Neural progenitor cell (in vitro differentiated cells): ENCODE data around the gene NEO1. TPM values are rescaled to one million over a fixed set of nuclear protein-coding genes. Genes with fewer than 3 reads are reported as not detected.

Experiments
- DNase-seq: peaks from one replicate; pipeline ENCODE4 v3.0.0-alpha.2; 2016; ENCODE audit warnings: low spot score
- H2AFZ ChIP-seq: fragments of 200-600 bp; sonication (generic); replicated peaks from 2 replicates; pipeline ENCODE4 v1.6.1; 2016; ENCODE audit warnings: antibody characterized with exemption
- H3F3A ChIP-seq: fragments of 200-600 bp; sonication (generic); 2 replicates; pipeline ENCODE4 v1.6.1; 2016; ENCODE audit warnings: antibody characterized with exemption, low read depth
- H3K27ac ChIP-seq: fragments of 200-600 bp; sonication (generic); 2 replicates; pipeline ENCODE4 v1.5.1; 2016; ENCODE audit warnings: mild to moderate bottlenecking
- H3K27me3 ChIP-seq: fragments of 200-600 bp; sonication (generic); 2 replicates; pipeline ENCODE4 v1.6.1; 2016; ENCODE audit warnings: mild to moderate bottlenecking, moderate library complexity
- H3K36me3 ChIP-seq: fragments of 200-600 bp; sonication (generic); 2 replicates; pipeline ENCODE4 v1.5.1; 2016
- H3K4me1 ChIP-seq: fragments of 200-600 bp; sonication (generic); 2 replicates; pipeline ENCODE4 v1.6.1; 2016; ENCODE audit warnings: mixed run types
- H3K4me2 ChIP-seq: fragments of 200-600 bp; sonication (generic); 2 replicates; pipeline ENCODE4 v1.6.1; 2016
- H3K4me3 ChIP-seq: fragments of 200-600 bp; sonication (generic); 2 replicates; pipeline ENCODE4 v1.5.1; 2016
- H3K79me2 ChIP-seq: fragments of 200-600 bp; sonication (generic); 2 replicates; pipeline ENCODE4 v1.6.1; 2016; ENCODE audit warnings: low read depth
- H3K9ac ChIP-seq: fragments of 200-600 bp; sonication (generic); 2 replicates; pipeline ENCODE4 v1.6.1; 2016
- H3K9me3 ChIP-seq: fragments of 200-600 bp; sonication (generic); 2 replicates; pipeline ENCODE4 v1.5.1; 2016; ENCODE audit warnings: low read depth
- H4K20me1 ChIP-seq: fragments of 200-600 bp; sonication (generic); 2 replicates; pipeline ENCODE4 v1.6.1; 2016; ENCODE audit warnings: low read depth
- H3K27ac Mint-ChIP-seq: 3 replicates; pipeline ENCODE4 v1.8.0; 2021; ENCODE audit warnings: mixed read lengths
- H3K27me3 Mint-ChIP-seq: 2 replicates; pipeline ENCODE4 v1.8.0; 2022; ENCODE audit warnings: low read depth, mild to moderate bottlenecking, inconsistent platforms, moderate library complexity, mixed read lengths; ENCODE audit not compliant: insufficient read depth
- H3K36me3 Mint-ChIP-seq: 3 replicates; pipeline ENCODE4 v1.8.0; 2021; ENCODE audit warnings: mixed read lengths
- H3K4me1 Mint-ChIP-seq: 3 replicates; pipeline ENCODE4 v1.8.0; 2021; ENCODE audit warnings: mixed read lengths
- H3K4me3 Mint-ChIP-seq: 3 replicates; pipeline ENCODE4 v1.8.0; 2021; ENCODE audit warnings: mild to moderate bottlenecking, moderate library complexity, mixed read lengths
- H3K9me3 Mint-ChIP-seq: 3 replicates; pipeline ENCODE4 v1.8.0; 2020; ENCODE audit warnings: mixed read lengths
- EZH2 ChIP-seq: fragments of 200-600 bp; sonication (generic); IDR thresholded peaks from 2 replicates; pipeline ENCODE4 v1.6.1; 2017; ENCODE audit warnings: antibody characterized with exemption, mild to moderate bottlenecking, moderate library complexity
- EZH2phosphoT487 ChIP-seq: fragments of 200-600 bp; sonication (generic); IDR thresholded peaks from 2 replicates; pipeline ENCODE4 v1.6.1; 2017; ENCODE audit warnings: antibody characterized with exemption
- total RNA-seq: library from RNA; depleted of rRNA; stranded (reverse); fragments of >200 nt; gene quantifications from 2 replicates; pipeline ENCODE4 v1.2.3, GENCODE V29; 2015; ENCODE audit warnings: low replicate concordance
- TF ChIP-seq, protein P1 (sequence below): fragments of 200-600 bp; sonication (generic); IDR thresholded peaks from 2 replicates; pipeline ENCODE4 v1.5.1; 2017; ENCODE audit warnings: antibody characterized with exemption, mild to moderate bottlenecking

Gene NEO1
- total RNA-seq, 1 donor from 2014 or later: 77.9 TPM

DNA sequence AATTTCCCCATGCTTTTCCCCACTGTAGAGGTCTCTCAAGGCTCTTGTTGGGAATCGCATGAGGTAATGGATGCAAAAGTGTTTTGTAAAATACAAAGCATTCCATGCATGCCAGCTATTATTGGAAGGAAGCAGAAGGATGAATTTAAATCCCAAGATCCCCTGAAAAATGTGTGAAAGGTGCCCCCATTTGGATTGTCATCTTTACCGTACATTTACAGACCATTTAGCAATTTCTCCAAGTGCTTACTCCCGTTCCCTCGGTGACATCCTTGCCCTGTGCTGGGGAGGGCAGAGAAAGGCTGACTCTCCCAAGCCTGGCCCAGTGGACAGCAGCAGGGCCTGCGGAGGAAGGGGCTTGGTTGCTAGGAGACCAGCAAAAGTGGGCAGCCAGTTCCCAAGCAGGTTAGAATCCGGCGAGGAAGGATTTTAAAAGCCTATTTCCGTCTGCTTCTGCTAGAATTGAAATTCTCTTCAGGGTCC, 31.1 kb upstream of the NEO1 start:
- H3F3A ChIP-seq: peaks cover 17% of the 10 kb centered on the region
- peaks cover 47% of the 10 kb centered on the region for H3K4me1 ChIP-seq
- peak; percentile 83 for DNase-seq
- H3K27ac ChIP-seq: peak overlapping the region; percentile 21
- peak overlapping the region; percentile 80 for H2AFZ ChIP-seq
- H3K36me3 ChIP-seq: no peaks in the 10 kb centered on the region
- peak overlapping the region; percentile 97 for H3K27ac Mint-ChIP-seq
- no peaks in the 10 kb centered on the region for H3K9me3 Mint-ChIP-seq
- H3K4me2 ChIP-seq: peak overlapping the region; percentile 68
- peaks cover 3% of the 10 kb centered on the region for H3K27me3 Mint-ChIP-seq
- no peak overlapping the region for H3K9ac ChIP-seq
- no peaks in the 10 kb centered on the region for H3K9me3 ChIP-seq
- no peaks in the 10 kb centered on the region for H3K27me3 ChIP-seq
- no peak for TF ChIP-seq EZH2
- no peaks in the 10 kb centered on the region for H3K36me3 Mint-ChIP-seq
- H3K4me3 ChIP-seq: peak overlapping the region; percentile 23
- H4K20me1 ChIP-seq: no peaks in the 10 kb centered on the region
- peak overlapping the region; percentile 76 for H3K4me3 Mint-ChIP-seq
- no peaks in the 10 kb centered on the region for H3K79me2 ChIP-seq
- H3K4me1 Mint-ChIP-seq: peaks cover 60% of the 10 kb centered on the region

DNA sequence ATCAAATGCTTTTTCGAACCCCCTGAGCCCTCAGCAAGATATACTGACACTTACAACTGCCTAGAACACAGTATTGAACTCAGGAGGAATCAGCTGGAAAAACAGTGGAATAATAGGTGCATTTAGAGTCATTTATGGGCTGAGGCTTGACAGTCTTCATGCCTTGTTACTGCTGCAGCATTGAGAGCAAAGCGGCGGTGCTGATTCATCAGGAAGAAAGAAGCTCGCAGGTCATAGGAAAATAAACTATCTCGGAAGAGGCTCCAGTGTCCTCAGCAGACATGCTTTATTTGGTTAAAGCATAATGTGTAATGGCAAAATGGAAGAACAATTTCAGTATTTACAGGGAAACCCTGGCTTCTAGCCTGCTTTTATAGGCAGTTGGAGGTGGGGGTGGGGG, 30.1 kb upstream of the NEO1 start:
- Histone ChIP-seq H3K27me3 (no peaks in the 10 kb centered on the region), H3K4me2 (peak overlapping the region; percentile 68), H3K36me3 (no peaks in the 10 kb centered on the region), H3K9ac (no peak overlapping the region), H3K4me1 (peaks cover 52% of the 10 kb centered on the region), H4K20me1 (no peaks in the 10 kb centered on the region), H3K79me2 (no peaks in the 10 kb centered on the region), H3K9me3 (no peaks in the 10 kb centered on the region), H3F3A (peaks cover 17% of the 10 kb centered on the region), H3K4me3 (no peak overlapping the region), H3K27ac (no peak overlapping the region), H2AFZ (peak overlapping the region; percentile 80)
- TF ChIP-seq, protein P1, sequence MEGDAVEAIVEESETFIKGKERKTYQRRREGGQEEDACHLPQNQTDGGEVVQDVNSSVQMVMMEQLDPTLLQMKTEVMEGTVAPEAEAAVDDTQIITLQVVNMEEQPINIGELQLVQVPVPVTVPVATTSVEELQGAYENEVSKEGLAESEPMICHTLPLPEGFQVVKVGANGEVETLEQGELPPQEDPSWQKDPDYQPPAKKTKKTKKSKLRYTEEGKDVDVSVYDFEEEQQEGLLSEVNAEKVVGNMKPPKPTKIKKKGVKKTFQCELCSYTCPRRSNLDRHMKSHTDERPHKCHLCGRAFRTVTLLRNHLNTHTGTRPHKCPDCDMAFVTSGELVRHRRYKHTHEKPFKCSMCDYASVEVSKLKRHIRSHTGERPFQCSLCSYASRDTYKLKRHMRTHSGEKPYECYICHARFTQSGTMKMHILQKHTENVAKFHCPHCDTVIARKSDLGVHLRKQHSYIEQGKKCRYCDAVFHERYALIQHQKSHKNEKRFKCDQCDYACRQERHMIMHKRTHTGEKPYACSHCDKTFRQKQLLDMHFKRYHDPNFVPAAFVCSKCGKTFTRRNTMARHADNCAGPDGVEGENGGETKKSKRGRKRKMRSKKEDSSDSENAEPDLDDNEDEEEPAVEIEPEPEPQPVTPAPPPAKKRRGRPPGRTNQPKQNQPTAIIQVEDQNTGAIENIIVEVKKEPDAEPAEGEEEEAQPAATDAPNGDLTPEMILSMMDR: no peak
- TF ChIP-seq EZH2phosphoT487: no peak
- no peak for TF ChIP-seq EZH2
- Mint-ChIP-seq H3K9me3 (no peaks in the 10 kb centered on the region), H3K36me3 (no peaks in the 10 kb centered on the region), H3K27me3 (peaks cover 3% of the 10 kb centered on the region), H3K4me3 (peak overlapping the region; percentile 76), H3K4me1 (peaks cover 66% of the 10 kb centered on the region), H3K27ac (peak overlapping the region; percentile 97)
- DNase-seq: no peak

DNA sequence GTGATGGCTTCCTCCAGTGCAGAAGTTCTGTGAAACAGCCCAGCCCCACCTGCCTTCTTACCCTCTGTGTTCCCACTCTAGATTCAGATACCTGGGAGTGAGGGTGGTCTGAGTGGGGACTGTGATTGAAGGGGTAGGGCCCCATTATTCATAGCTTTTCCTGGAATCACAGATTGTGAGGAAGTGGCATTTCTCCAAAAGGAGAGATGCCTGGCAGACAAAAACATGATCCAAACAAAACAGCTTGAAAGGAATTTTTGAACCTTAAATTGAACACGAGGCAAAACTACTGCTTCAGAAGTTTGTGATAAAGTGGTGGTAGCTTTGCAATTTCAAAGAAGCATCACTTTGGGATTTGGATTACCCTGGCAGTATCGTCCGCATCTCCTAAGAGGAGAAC, 29.2 kb upstream of the NEO1 start:
- Histone ChIP-seq H3K4me1 (peaks cover 42% of the 10 kb centered on the region), H3K36me3 (no peaks in the 10 kb centered on the region), H4K20me1 (no peaks in the 10 kb centered on the region), H3K9ac (no peak overlapping the region), H3K4me3 (no peak overlapping the region), H3K9me3 (no peaks in the 10 kb centered on the region), H2AFZ (no peak overlapping the region), H3K4me2 (no peak overlapping the region), H3F3A (peaks cover 17% of the 10 kb centered on the region), H3K27ac (no peak overlapping the region), H3K27me3 (no peaks in the 10 kb centered on the region), H3K79me2 (no peaks in the 10 kb centered on the region)
- Mint-ChIP-seq H3K36me3 (no peaks in the 10 kb centered on the region), H3K9me3 (no peaks in the 10 kb centered on the region), H3K27me3 (peaks cover 4% of the 10 kb centered on the region), H3K4me3 (no peak overlapping the region), H3K4me1 (peaks cover 61% of the 10 kb centered on the region), H3K27ac (no peak overlapping the region)
- TF ChIP-seq EZH2 (no peak), EZH2phosphoT487 (no peak)
- TF ChIP-seq, protein P1: no peak
- no peak for DNase-seq

DNA sequence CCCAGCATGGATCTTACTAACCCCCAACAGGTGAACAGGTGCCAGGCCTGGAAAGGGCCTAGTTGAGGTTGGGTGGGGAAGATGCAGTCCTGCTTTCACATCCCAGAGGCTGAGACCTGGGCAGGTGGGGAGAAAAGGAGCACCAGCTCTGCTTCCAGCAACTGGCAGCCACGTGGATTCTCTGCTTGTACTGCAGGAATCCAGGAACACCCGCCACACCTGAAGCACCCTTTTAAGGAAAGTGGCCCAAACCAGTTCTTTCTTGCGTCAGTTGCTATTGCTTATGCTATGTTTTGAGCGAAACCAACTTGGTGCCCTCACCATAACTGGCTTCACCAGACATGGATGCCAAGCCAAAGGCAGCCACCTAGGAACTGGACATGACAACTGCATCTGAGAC, 28.1 kb upstream of the NEO1 start:
- Mint-ChIP-seq H3K9me3 (no peaks in the 10 kb centered on the region), H3K27ac (no peak overlapping the region), H3K4me1 (peaks cover 56% of the 10 kb centered on the region), H3K36me3 (no peaks in the 10 kb centered on the region), H3K27me3 (peaks cover 4% of the 10 kb centered on the region), H3K4me3 (no peak overlapping the region)
- TF ChIP-seq, protein P1: no peak
- no peak for TF ChIP-seq EZH2
- no peak for TF ChIP-seq EZH2phosphoT487
- H3K79me2 ChIP-seq: no peaks in the 10 kb centered on the region
- H3K27ac ChIP-seq: no peak overlapping the region
- H3K4me3 ChIP-seq: no peak overlapping the region
- H3K36me3 ChIP-seq: no peaks in the 10 kb centered on the region
- H3K9me3 ChIP-seq: no peaks in the 10 kb centered on the region
- H3F3A ChIP-seq: peaks cover 17% of the 10 kb centered on the region
- no peaks in the 10 kb centered on the region for H3K27me3 ChIP-seq
- peaks cover 32% of the 10 kb centered on the region for H3K4me1 ChIP-seq
- no peak for DNase-seq
- H4K20me1 ChIP-seq: no peaks in the 10 kb centered on the region
- H3K9ac ChIP-seq: no peak overlapping the region
- no peak overlapping the region for H3K4me2 ChIP-seq
- no peak overlapping the region for H2AFZ ChIP-seq
